Esophagus mucosa (tissue), 1 donor: ENCODE results near the gene AATF. TPM values are rescaled to one million over a fixed set of nuclear protein-coding genes. Genes with fewer than 3 reads are reported as not detected.

Experiments used
- ATAC-seq: fragments of 200-7000 bp; cut with Tn5 transposase; one replicate; pipeline ENCODE4 v1.9.1; 2020
- total RNA-seq: library from RNA; stranded (reverse); gene quantifications from one replicate; pipeline ENCODE4 v1.2.4, GENCODE V29; 2023
- donor health status: DM: yes; HTN: yes; CAD: no.

Gene AATF, protein sequence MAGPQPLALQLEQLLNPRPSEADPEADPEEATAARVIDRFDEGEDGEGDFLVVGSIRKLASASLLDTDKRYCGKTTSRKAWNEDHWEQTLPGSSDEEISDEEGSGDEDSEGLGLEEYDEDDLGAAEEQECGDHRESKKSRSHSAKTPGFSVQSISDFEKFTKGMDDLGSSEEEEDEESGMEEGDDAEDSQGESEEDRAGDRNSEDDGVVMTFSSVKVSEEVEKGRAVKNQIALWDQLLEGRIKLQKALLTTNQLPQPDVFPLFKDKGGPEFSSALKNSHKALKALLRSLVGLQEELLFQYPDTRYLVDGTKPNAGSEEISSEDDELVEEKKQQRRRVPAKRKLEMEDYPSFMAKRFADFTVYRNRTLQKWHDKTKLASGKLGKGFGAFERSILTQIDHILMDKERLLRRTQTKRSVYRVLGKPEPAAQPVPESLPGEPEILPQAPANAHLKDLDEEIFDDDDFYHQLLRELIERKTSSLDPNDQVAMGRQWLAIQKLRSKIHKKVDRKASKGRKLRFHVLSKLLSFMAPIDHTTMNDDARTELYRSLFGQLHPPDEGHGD
- 32.7 TPM for total RNA-seq

DNA sequence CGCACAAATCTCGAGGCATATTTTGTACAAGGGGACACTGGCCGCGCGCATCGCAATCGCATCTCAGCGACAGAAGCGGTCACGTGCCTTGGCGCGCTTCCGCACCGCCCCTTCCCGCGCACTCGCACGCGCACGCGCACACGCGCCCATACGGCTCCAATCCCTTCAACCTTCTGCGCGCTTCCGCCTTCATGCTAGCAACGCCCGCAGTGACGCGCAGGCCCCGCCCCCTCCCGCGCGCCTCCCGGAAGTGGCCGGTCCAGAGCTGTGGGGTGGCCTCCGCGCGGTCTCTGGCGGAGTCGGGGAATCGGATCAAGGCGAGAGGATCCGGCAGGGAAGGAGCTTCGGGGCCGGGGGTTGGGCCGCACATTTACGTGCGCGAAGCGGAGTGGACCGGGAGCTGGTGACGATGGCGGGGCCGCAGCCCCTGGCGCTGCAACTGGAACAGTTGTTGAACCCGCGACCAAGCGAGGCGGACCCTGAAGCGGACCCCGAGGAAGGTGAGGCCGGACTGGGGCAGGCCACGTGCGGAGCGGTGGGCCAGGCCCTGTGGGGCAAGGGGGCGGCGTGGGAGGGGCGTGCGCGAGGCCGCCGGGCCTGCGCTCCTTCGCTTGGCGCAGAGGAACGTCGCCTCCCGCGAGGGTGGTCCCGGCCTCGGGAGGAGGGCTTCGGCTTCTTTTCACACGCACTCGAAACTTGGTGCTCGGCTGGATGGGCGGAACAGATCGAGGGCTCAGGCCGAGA lies at the start of gene AATF:
Gene AATF (plus strand): TSS at position 238 of the 744 bp plus-strand sequence. CDS start 172 bp downstream, at position 410.
- peak; percentile 99 for ATAC-seq

DNA sequence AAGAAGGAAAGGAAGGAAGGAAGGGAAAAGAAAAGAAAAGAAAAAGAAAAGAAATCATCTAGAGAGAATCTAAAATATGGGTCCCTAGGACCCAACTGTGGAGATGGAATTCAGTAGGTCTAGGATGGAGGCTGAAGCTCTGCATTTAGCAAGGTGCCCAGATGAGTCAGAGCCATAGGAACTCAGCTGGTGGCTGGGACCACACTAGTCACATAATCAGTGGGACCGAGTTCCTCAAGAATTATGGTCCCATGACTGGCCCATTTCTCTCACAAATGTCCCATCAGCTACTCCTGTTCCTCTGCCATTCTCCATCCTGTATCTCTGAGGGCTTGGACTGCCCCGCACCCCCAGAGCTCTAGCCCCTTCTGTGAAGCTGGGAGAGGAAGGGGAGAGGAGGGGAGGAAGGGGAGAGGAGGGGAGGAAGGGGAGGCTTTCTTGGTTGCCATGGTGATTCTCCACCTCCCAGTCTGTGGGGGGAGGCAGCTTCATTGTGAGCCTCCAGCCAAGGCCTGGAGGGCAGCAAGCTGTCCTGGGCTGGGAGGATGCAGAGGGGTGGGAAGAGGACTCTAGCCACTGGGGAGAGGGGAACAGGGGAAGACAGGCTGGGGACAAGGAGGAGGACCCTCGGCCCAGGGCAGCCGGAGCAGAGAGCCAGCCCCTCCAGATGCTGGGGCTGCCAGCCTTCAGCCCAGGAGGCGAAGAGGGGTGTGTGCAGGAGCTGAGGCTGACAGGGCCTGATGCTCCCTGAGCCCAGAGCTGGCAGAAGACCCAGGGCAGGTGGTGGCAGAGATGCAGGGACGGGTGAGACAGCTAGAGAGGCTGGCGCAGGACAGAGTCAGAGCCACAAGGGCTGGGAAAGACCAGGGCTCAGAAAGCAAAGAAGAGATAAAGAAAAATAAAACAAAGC lies 49.2 kb upstream of the AATF start:
- ATAC-seq = no peak

DNA sequence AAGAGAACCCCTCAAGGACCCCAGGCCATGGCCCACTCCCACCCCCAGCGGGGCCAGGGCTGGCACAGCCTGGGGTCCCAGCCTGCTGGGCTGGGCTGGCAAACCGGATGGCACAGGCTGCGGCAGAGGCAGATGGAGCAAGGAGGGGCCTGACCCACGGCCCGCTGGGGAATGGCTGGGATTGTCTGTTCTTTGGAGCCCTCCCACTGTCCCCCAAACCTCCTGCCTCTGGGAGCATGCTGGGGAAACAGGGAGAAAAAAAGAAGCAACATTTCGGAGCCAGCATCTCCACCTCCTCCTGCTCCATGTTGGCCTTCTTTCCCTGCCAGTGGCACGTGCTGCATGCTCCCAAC lies 48.6 kb upstream of the AATF start:
- no peak for ATAC-seq

DNA sequence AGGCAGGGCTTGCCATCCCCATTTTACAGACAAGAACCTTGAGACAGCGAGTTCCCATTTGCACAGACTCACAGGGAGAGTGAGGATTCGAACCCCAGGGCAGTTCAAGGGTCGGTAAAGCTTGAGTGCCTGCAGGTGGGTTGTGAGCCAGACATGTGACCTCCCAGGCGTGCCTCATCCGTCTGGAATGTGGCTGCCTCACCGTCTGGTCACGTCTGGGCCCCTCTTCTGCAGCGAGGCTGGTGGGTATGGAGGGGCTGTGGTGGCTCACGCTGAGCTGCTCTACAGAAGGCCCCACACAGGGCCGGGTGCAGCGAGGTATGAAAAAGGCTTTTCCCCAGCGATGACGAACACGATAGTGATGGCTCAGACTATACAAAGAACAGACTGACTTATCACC lies 47.2 kb upstream of the AATF start:
- no peak for ATAC-seq

DNA sequence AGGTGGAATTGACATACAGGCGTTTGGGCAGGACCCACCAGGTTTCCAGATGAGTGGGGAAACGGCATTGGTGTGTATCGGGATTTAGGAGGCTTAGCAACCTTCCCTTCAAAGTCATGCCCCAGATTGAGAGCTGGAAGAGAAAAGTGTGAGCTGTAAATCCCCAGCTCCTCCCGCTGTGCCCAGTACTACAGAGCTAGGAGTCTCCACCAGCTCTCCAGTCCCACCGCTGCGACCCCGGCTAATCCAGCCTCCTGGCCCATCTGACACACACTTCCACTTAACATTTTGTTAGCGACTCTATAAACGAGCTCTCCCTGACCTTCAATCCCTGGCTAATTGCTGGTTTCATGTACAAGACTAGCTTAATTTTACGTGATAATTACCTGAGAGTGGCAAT lies 41.3 kb upstream of the AATF start:
- no peak for ATAC-seq

DNA sequence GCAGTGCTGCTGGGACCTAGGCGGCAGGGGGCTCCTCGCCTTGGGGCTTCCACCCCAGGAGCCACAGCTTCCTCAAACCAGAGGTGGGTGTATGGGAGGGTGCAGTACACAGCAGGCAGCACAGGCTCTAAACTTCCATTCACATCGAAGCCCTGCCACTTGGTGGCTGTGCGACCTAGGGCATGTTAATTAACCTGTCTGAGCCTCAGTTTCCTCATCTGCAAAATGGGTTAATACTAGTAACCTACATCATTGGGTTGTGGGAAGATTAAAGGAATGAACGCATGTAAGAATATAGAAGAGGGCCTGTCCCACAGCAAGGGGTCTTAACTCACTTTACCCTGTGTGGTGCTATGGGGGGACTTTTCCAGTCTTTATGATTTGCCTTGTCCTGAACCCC lies 38.2 kb upstream of the AATF start:
- ATAC-seq = no peak

DNA sequence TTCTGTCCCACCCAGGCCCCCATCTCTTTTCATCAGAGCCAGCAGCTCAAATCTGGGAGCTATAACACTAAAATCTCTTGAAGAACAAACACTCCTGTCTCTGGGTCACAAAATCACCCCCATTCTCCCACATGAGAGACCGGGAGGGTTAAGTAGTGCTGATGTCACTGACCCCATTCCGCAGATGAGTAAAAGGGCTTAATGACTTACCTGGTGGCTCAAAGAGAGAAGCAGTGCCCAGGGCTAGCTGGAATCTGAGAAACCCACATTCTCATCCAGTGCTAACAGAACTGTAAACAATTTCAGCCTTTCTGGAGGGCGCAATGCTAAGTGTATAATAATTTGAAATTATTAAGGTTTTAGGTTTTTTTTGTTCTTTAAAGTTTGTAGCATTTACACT lies 37.8 kb upstream of the AATF start:
- no peak for ATAC-seq

DNA sequence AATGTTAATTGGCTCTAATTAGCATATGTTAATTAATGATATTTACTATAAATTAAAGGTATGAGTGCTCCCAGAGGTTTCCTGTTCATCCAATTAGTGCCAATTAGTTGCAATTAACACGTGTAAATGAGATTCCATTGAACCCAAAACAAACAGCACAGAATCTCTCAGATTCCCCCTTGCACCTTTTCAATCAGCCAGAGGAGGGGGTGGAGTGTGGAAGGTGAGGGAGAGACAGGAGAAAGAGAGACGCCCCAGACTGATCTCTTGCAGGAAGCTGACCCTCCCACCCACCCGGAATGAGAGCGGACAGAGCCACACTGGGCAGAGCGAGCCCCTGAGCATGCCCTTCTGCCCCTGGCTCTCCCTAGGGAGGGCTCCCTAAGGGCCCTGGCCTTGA lies 35.6 kb upstream of the AATF start:
- ATAC-seq = no peak

DNA sequence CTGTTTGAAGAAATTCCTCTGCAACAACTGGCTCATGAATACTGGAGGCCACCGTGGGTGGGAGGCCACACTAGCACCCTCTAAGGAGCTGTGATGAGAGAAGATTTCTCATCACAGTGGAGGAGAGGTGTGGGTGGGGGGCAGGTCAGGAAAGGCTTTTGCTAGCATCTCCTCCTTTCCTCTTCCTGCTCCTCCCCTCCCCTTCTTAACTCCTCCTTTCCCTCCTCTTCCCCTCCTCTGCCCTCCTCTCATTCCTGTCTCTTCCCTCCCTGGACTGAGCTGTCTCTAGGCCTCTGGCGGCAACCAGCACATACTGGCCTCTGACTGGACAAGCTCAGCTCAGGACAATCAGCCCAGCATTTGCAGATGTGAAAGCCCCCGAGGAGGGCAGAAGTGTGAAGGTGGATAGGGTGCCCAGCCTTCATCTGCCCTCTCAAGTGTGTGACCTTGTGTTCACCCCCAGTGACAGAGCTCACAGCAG lies 30.5 kb upstream of the AATF start:
- ATAC-seq = no peak

DNA sequence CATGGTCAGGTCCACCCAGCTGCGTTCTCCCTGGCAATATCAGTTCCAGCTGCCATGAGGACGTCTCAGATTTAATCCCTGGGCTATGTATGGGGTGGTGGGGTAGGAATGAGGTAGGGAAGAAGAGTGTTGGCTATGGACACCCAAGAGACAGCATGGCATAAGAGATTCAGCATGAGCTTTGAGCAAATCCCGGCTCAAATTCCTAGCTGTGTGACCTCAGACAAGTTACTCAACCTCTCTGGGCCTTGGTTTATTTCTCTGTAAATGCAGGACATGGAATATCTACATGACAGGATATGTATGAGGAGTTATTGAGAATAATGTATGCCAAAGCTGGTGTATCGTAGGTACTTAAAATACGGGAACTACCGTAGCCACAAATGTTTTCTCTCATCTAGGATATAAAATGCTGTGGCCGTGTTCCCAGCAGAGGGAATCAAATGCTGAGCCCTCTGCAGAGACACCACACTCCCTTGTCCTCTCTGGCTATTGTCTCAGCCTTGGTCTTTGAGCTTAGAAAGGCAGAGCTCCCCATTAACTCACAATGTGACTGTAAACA lies 29.3 kb upstream of the AATF start:
- ATAC-seq = no peak

DNA sequence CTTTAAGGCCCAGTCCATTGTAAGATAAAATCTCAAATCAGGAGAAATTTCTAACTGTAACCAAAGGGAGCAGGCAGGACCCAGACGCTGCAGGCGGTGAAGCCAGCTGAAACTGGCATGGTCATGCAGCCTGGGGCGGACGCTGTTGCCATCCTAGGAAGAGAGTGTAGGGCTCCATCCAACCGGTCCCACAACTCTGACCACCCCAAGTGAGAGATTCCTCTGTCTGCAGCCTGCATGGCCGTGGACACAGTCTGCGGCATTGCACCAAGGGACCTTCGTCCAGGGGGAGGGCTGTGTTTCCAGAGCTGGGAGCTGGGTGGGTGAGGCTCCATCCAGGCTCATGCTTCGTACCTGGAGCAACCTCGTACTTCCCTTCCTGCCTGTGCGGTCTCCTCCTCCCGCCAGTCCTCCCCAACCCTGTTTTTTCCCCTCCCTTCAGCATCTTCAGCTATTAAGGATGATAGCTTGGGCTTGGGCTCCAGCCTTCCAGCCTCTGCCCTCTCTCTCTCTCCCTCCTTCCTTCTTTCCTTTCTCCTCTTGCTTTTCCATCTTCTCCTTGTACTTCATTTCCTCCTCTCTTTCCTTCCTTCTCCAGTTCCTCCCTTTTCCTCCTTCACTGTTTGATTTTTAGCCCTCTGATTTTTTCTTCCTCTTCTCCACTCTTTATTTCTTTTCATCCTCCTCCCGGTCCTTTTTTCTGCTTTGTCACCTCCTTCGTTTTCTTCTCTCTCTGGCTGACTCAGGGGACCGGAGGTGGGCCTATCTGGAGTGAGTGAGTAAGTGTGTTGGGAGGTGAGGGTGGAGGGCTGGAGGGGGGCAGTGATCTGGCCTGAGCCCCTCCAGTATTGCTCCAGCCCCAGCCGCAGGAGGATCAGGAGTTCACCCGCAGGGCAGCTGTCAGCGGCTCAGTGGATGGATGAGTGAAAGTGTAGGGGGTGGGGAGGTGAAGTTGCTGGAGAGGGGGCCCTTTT lies 28.4 kb upstream of the AATF start:
- ATAC-seq = no peak

DNA sequence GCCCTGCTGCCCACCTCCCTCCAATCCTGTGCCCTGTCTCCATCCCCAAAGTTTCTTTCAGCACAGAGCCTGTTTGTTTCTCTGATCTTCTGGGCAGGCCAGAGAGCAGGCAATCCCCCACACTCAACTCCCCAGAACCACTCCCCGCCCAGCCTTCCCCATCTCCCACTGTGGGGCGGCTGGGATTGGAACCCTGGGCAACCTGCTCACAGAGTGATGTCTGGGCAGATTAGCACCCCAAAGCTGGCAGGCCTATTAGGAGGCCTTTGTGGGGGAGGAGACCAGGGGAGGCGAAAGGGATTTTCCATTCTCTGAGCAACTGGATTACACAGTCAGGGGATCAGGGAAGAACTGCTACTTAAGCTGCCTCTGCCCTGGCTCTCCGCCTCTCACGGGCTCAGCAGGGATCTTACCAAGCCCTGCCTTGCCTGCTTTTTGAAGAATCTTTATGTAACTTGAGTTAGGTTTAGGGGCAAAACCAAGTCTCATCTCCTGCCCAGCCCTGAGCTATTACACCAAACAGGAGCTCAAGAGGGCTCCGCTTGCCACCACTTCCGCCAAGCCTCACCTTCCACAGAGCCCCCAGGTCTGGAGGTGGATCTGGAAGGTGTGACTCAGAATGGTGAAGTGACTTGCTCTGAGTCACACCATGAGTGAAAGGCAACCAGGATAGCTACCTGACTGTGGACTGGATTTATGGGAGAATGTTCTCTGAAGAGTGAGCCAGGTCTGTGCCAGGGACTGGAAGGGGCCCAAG lies 27.5 kb upstream of the AATF start:
- peak; percentile 96 for ATAC-seq

DNA sequence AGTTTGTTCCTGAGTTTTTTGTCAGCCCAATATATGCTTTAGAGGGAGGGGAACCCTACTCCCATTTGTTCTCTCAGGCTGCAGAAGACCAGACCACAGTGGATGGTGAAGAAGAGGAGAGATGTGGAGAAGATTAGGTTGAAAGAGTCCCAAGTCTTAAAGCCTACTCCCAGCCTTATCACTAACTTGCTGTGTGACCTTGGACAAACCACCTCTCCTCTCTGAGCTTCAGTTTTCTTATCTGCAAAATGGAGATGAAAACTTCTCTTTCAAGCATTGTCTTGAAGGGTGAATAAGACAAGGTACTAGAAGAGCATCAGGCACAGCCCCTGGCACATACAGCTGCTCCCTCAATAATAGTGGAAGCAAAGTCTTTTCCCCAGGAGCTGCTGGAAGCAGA lies 26.6 kb upstream of the AATF start:
- ATAC-seq = no peak

DNA sequence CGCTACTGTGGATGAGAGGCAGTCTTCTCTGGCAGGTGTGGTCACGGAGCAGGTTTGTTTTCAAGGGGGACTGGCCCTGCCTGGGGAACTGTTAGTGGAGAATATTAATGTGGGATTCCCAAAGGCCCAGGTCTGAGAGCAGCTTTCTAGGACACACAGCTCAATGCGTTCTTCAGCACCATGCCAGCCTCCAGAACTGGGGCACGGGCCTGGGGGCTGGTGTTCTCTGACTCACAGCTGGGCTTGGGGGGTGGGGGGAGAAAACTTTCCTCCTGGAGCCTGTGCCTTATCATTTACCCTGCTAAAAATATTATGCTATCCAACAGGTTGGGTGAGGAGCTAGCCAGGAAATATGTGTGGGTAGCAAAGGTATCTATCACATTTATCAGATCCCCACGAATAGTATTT lies 24.9 kb upstream of the AATF start:
- ATAC-seq = no peak

DNA sequence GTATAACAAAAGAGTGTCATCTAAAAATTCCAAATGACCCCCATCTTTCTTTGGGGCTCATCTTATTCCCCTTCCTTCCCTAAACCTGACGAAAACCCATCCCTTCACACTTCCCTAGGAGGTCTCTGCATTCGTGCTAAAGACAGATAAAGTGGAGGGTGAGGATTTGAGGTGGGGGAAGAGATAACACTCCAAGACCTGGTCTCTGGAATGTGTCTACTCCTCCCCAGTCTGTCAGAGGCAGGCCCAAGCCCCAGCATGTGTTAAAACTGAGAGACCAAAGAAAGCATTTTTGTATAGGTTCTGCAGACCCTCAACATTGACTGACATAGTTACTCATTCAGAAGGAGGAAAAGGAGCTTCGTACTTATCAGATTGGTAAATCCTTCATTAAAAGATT lies 22.5 kb upstream of the AATF start:
- ATAC-seq = no peak

DNA sequence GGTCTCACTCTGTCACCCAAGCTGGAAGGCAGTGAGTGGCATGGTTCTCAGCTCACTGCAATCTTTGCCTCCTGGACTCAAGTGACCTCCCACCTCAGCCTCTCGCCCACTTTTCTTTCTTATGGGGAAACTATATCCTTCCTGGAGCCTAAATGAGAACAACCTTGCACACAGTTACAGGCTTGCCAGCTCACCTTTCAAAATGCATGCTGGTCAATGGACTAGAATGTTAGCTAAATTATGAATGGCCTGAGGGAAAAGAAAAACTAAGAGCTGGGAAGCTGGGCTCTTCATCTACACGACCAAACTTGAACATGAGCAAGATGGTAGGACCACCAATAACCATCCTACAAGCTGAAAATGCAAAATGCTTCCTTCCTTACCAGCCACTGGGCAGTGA lies 22.1 kb upstream of the AATF start:
- no peak for ATAC-seq

DNA sequence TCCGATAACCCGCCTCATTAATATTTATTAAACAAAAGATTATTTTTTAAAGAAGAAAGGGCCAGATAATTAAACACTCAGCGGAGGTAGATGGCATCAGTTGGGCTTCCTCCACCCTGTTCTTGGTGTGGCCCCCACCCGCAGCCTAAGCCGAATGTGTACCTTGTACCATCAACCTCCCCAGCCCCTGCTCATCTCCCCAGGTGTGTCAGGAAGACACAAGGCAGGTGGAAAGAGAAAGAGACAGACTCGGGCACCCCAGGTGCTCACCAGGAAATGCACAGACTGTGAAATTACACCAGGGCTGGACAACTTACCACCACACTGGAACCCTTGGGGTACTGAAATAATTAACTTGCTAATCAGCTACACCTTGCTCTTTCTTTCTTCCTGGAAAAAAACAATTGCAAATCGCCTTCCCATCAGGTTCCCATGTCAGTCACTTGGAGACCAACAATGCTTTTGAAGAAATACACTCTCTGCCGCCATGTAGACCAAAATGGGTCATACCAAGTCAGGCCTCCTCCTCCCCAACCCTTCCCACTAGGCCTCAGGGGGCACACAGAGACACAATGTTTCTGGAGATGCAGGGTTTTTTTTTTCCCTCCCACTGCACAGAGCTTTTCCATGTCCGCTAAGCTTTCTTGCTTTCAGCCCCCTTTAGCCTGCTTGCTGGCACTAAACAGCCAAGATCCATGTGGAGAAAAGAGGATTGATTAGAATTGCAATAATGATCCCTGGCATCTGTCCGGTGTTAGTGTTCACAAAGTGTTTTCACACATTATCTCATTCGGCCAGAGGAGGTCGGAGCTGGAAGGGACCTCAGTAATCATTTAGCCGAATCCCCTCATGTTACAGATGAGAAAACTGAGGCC lies 20.0 kb upstream of the AATF start:
- ATAC-seq = no peak

DNA sequence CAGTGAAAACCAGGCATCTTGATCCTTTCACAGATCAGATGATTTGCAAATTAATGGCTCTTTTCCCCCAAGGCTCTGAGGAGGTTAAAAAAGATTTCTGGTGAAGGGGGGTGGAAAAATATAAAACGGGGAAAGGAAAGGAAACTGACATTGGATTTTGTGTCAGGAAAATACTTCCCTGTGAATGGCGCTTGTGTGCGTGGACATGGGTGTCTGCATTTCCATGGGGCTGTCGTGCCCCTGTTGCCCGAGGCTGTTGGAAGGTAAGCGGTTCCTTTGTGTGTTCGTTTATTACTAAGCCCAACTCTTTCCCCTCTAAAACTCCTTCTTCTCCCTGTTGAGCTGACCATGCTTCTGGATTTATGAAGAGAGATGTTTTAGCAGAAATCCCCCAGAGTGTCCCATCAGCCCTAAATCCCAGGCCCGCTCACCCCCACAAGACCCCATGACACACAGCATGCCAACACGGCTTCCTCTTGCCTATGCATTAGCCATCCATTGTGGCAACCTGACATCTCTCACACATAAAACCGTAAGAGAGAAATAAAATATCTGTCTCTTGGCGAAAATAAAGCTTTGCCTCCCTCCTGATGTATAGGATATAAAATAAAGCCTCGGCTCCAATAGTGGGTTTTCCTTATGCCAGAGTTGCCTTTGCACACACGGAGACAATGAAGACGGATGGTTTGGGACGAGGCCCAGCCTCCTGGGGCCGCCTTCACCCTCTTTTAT lies 18.7 kb upstream of the AATF start:
- ATAC-seq = no peak

DNA sequence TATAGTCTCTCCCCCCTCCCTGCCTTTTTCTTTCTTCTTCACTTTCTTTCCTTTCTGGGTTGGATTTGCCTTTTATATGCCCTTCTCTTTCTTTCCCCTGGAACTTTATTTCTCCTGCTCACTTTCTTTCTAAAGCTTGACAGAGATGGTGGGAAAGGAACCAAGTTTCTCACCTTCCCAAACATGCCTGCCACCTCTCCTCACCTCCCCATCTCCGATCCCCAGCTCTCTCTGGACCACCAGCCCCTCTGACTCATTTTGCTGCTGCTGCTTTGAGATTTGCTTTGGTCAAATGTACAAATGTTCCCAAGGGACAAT lies 18.2 kb upstream of the AATF start:
- ATAC-seq = no peak
